ENCODE measurements around the gene ATP6V1G1.

DNA sequence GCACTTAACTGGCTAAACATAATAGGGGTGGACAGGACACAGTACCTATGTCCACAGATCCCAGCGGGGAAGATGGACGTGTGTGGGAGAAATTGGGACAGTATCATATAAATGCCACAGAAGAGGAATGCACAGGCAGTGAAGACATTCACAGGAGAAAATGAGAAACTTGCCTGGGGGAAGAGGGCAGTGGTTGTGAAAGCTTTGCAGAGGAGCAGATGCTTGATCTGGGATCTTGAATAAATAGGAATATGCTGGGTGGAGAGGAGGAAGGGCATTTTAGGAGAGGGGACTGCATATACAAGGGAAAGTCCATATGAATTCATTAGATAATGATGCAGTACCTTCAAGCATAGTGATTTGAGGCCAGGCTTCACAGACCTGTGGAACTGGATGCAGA, 37.1 kb downstream of the ATP6V1G1 start:
- TF ChIP-seq, protein P1, sequence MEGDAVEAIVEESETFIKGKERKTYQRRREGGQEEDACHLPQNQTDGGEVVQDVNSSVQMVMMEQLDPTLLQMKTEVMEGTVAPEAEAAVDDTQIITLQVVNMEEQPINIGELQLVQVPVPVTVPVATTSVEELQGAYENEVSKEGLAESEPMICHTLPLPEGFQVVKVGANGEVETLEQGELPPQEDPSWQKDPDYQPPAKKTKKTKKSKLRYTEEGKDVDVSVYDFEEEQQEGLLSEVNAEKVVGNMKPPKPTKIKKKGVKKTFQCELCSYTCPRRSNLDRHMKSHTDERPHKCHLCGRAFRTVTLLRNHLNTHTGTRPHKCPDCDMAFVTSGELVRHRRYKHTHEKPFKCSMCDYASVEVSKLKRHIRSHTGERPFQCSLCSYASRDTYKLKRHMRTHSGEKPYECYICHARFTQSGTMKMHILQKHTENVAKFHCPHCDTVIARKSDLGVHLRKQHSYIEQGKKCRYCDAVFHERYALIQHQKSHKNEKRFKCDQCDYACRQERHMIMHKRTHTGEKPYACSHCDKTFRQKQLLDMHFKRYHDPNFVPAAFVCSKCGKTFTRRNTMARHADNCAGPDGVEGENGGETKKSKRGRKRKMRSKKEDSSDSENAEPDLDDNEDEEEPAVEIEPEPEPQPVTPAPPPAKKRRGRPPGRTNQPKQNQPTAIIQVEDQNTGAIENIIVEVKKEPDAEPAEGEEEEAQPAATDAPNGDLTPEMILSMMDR (IDR thresholded peaks at IDR 0.05; ENCODE audit: insufficient read depth, low read length, poor library complexity, severe bottlenecking), result no peak
- no peak for TF ChIP-seq EZH2phosphoT487 (conservative IDR thresholded peaks at IDR 0.05; ENCODE audit: low read length)
